Measurements from ENCODE around the gene COL5A1.

The COL5A1 gene

GRCh38 chr9:134775081-134775951 lies 133.7 kb downstream of the COL5A1 start:
- DNase-seq, result no peak

- no peak for DNase-seq
Observed at GRCh38 chr9:134776080-134776796, 134.6 kb downstream of the COL5A1 start.

GRCh38 chr9:134777153-134777552 lies 135.6 kb downstream of the COL5A1 start:
- no peak for DNase-seq

DNA sequence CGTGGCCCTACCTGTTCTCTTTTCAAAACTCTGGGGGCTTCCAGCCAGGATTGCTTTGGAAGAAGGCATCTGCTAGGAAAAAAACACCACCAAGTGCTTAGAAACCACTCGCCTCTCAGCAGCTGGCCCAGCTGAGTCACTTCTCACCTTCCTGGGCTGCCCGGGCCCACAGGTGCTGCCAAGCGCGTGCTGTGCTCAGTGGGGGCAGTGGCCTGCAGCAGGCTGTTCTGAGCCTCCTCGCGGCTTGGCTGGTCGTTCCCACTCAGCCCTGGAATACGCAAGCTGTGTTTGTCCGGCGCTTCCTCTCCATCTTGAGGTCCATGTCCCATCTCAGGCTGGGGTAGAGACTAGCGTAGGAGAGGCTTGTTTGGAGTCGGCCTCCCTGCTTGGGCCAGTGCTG lies 136.6 kb downstream of the COL5A1 start:
- no peak for DNase-seq

- no peak for DNase-seq
Observed at GRCh38 chr9:134778841-134779411, 137.3 kb downstream of the COL5A1 start.

DNA sequence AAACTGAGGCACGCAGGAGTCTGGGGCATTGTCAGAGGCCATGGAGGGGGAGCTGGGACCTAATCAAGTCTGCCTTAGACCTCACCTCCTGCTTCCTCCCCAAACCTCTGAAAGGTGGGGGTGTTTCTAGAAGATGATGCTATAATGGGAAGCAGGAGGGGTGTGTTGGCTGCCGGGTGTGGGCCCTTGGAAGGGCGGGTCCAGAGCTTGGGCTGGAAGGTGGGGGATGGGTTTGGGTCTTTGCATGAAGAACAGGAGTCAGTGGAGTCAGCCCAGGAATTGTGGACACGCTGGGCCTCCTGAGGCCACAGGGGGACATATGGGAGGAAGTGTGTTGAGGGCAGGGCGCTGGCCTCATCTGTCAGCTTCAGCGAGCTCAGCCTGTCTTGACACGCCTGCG lies 138.0 kb downstream of the COL5A1 start:
- DNase-seq, result no peak

- DNase-seq, result no peak
Observed at GRCh38 chr9:134781591-134782302, 140.1 kb downstream of the COL5A1 start.

- no peak for DNase-seq
Observed at GRCh38 chr9:134782921-134783698, 141.5 kb downstream of the COL5A1 start.

- no peak for DNase-seq
Observed at GRCh38 chr9:134783699-134784039, 142.1 kb downstream of the COL5A1 start.

DNA sequence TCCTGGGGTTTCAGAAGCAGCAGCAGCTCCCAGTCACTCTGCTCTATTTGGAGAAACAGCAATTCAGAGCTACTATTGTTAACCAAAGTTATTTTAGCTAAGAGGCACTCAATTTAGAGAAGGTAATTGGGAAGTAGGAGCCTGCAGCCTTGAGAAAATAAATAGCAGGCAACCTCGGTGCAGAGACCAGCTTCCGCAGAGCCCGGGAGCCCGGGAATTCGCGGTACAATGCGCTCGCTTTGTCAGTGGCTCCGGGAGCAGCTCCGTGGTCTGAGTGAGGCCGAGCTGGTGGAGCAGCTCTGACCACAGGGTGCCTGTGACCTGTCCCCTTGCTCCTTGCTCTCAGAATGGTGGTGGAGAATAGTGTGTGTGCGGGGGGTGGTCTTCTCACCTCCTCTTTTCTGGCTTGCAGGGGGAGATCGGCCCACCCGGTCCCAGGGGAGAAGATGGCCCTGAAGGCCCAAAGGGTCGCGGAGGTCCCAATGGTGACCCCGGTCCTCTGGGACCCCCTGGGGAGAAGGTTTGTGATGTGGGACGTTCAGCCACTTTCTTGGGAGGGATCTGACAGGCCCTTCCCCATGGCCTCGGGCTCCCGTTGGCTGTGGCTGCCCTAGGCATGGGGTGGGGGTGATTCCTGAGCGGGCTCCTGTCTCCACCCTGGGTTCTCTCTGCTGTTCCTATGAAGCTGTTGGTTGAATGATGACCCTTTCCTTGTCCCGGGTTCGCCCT lies 143.1 kb downstream of the COL5A1 start:
- DNase-seq, result no peak

GRCh38 chr9:134785325-134786108 lies 143.9 kb downstream of the COL5A1 start:
- no peak for DNase-seq

DNA sequence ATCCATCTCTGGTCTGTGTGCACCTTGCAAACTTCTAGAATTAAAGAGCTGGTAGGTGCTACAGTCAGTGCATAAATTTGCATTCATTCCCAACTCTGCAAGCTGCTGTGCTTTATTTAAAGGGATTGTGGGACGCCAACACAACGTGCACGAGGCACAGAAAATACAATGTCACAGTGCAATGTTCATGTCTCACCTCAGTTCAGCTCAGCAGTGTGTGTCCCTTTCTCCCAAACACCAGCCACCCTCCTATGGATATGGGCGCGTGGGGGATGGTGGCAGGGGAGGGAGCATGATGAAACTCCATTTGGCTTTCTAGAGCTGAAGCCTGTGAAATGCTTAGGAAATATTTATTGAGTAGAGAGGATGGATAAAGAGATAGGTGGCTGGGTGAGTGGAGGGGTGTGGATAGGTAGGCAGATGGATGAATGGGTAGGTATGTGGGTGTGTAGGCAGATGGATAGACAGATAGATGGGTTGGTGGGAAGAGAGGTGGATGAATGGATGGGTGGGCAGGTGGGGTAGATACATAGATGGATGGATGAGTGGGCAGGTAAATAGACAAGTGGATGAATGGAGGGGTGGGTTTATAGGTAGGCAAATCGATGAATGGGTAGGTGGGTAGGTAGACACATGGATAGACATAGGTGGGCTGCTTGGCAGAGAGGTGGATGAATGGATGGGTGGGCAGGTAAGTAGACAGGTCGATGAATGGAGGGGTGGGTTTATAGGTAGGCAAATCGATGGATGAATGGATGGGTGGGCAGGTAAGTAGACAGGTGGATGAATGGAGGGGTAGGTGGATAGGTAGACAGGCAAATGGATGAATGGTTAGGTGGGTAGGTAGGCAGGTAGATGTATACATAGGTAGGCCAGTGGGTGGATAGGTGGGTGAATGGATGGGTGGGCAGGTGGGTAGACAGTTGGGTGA lies 146.3 kb downstream of the COL5A1 start:
- DNase-seq, result no peak

- no peak for DNase-seq
Observed at GRCh38 chr9:134789168-134789567, 147.6 kb downstream of the COL5A1 start.

DNA sequence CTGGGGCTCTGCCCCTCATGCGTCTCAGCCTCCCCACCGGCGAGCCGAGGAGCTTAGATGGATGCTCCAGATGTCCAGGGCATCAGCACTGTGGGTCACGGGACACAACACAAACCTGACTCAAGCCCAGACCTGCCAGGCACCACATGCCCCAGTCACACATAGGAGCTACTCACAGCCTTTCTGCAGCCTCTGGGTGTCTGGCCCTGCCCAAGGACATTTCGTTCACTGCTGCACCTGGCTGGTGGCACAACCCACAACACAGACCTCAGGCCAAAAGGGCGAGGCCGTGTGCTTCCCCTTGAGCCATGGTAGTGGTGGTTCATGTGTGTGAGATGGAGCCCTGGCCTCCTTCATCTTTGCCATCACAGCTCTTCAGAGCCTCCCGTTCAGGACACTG lies 149.4 kb downstream of the COL5A1 start:
- DNase-seq, result no peak

DNA sequence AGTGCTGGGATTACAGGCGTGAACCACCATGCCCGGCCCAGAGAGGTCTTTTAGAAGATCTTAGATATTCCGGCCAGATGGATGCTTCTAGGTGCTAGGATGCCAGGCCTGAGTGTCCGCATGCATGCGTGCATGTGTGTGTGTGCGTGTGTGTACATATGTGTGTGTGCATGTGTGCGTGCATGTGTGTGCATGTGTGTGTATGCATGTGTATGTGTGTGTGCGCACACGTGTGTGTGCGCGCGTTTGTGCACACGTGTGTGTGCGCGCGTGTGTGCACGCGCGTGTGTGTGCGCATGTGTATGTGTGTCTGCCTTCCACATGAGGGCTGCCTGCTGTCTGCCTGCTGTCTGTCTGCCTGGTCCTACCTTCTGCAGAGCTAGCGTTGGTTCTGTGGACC lies 151.0 kb downstream of the COL5A1 start:
- DNase-seq, result no peak

DNA sequence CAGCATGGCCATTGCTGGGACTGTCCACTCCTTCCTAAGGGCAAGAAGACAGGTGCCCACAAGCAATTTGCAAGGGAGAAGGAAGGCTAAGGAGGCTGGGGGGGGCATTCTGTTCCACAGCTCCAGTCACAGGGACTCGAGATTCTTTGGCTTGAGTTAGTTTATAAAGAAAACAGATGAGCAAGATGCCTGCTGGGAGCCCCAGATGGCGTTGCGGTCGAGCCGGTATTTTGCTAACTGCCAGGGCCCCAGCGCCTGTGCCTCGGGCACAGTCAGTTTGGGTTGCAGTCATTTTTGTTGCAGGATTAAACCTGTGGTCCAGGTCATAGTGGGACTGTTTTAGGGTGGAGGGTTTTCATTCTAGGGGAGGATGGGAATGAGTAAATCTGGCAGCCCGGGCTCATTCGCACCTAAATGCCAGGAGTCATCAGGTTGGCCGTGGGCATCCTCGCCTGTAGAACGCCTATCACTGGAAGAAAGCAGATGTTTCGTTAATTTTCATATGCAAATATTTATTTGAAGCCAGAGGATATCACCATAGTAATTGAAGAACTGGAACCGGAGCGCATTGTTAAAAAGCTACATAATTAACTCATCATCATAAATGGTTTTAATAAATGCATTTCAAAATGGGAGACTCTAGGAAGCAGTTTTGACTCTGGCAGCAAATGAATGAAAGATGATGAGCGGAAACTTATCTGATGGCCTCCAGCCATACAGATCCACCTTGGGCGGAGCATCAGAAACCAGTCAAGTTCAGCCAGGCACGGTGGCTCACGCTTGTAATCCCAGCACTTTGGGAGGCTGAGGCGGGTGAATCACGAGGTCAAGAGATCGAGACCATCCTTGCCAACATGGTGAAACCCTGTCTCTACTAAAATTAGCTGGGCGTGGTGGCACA lies 151.9 kb downstream of the COL5A1 start:
- DNase-seq, result no peak

DNA sequence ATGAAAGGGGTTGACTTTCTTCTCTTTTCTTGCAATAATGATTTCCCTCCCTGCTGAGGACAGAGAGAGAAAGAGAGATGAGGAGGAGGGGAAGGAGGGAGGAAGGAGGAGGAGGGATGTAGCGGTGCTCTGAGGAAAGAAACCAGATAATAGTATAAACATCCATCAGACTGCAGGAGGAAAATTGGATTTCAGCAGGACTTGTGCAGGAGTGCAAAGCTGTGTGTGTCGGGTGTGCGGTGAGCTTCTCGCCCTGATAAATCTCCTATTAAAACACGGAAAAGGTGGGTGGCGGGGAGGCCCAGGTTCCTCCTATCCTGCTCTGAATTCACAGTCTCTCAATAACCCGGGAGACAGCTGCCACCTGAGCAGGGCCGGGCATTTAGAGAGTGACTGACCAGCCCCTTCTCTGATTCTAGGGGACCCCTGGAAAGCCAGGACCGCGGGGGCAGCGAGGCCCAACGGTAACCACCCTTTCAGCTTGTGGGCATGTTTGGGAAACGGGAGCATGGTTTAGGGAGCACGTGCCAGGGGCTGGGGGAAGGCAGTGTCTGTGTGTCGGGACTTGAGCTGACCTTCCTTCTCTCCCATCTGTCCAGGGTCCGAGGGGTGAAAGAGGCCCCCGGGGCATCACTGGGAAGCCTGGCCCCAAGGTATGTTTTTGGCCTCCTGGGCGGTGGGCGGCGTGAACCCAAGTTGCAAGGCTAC lies 153.2 kb downstream of the COL5A1 start:
- DNase-seq, result no peak

- no peak for DNase-seq
Observed at GRCh38 chr9:134795446-134795845, 153.8 kb downstream of the COL5A1 start.

All from activated CD4-positive, CD25-positive, alpha-beta regulatory T cell treated with anti-CD3 and anti-CD28 coated beads, Interleukin-2, amount 50 U/mL, for 72 hours (primary cell).